ACHN (cell line): ENCODE results near the gene EBF3.

ENCODE experiments used
- DNase-seq: peaks from one replicate; pipeline ENCODE4 v3.0.0-alpha.2; 2015
- in situ Hi-C: cut with HindIII; loops from 2 replicates; pipeline ENCODE4 v1.10.0; 2017; ENCODE audit warnings: low sequenced_read_pairs, low pct_ligation_motif_present, low pct_unique_long_range_greater_than_20kb

Gene EBF3

DNA sequence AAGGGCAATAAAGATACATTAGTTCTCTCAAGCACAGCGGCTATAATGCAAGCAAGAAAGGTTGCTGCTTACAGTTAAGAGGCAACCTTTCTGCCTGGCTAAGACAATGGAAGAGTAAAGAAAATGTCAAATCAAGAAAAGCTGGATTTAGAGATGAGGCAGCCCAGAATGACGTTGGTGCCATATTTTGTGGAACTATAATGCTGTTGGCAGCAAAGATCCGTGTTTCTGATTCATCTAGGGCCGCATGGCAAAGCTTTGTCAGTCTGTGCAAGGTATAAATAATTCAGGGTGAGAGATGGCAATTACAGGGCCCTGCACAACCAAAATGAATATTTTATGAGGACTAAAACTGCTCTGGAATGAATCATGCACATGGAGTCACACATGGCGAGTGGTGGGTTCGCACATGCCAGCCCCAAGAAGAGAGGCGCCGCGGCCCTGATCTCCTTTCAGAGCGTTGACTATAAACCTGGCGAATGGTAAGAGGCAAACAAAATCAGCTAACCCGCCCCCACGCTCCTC, 76.6 kb downstream of the EBF3 start:
- in situ Hi-C loops = no loop called here
- DNase-seq = no peak

DNA sequence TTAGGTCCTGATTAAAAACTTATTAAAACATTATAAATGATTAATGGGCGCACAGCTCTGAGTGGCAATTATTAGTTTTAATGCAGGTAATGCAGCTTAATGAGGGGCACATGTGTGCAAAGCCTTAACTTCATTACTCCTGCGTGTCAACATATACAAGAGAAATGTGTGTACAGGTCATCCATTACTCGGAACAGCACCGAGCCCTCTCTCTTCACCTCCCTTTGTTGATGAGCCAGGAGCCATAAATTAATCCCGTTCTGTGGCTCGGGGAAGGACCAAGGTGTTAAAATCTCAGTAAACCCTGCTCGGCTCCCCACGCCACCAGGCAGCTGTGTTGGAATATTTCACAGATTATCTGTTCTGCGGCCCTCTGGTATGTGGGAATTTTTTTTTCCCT, 77.8 kb downstream of the EBF3 start:
- in situ Hi-C loops = no loop called here

DNA sequence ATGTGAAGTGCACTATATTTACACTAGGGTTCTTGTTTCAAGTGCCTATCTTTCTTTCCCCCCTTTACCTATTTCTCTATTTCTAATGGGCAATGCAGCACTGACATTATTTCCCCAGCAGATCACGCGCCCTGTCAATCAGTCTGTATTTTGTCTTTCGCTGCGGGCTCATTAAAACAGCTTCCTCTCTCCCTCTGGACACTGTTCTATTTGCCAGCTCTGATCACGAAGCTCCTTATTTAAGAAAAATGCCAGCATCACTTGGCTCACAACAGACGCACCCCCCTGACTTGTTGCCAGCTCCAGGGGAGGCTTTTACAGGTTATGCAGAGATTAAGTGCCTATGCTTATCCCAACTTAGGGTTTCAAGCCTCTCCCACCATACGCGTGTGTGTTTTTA, 78.5 kb downstream of the EBF3 start:
- in situ Hi-C loops = no loop called here
- DNase-seq = no peak

More for the DNA sequence above, 77.8 kb downstream of the EBF3 start:
- no peak for DNase-seq

DNA sequence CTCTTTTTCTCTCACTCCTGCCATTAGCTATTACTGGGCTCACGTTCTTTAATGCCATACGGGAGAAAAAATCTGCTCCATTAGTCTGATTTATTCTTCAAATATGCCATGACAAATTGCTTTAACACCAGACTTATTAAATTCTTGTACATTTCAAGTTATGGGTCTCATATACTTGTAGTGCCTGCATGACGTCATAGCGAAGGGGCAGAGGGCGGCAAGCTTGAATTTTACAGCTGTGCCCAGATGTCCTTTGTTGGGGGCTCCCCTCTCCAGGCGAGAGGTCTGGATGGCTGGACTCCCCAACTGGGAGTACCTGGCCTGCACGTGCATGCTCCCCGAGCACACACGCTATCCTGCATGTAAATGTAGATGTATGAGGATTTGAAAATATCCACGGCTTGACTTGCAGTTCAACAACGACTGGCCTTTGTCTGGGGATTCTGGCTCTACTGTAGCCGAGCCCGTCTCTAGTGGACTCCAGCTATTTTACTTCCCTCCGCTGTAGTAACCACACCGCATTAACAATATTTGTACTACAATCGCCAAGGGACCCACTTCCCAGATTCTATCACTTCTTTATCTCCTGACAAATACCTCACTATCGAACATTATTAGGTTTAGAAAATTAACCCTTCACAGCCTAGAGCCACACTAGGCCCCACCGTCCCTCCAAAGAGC, 79.5 kb downstream of the EBF3 start:
- in situ Hi-C loops = no loop called here
- no peak for DNase-seq

DNA sequence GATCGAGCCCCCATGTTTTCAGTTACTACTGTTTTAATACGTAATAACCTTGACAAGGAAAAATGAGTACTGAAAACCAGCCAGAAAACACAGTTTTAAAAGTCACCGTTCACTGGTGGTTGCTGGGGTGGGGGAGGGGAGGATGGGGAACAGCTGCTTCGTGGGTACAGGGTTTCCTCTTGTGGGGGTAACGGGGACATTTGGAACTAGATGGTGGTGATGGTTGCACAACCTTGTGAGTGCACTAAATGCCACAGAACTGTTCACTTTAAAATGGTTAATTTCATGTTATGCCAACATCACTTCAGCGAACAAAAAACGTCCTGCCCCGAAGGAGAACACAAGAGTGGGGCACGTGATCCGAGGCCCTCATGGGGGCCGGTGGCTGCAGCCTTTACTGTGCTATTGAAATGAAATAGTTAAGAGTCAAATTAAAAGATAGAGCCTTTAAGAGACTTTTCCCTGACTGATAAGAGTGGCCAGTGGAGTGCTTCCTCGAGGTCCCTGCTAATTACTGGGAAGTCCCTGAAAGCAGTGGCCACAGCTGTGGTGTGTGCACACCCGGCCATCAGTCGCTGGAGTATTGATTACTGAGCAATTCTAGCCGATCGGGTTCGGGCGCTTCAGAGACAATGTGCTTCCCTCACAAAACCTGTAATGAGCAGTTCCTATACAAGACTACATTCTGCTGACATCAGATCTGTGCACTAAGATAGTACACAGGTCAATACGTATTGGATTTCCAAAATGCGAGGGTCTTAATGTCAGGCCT, 80.3 kb downstream of the EBF3 start:
- DNase-seq = no peak
- in situ Hi-C loops = no loop called here

DNA sequence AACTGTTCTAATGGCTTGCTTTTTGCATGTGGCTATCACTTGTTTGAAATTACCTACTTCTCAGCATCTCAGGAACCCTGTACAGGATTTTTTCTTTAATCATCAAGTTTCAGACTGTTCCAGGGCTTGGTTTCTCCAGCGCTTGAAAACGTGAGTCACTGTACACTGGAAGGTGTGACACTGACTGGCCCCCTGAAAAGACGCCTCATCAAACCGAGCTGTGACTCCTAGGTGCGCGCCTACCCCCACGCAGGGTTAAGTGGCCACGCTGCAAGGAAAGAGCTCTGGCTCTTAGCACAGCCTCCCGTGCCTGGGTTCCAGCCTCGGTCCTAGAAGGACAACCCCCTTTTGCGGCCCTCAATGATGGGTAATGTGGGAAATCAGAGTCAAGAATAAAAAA, 81.0 kb downstream of the EBF3 start:
- in situ Hi-C loops = no loop called here

DNA sequence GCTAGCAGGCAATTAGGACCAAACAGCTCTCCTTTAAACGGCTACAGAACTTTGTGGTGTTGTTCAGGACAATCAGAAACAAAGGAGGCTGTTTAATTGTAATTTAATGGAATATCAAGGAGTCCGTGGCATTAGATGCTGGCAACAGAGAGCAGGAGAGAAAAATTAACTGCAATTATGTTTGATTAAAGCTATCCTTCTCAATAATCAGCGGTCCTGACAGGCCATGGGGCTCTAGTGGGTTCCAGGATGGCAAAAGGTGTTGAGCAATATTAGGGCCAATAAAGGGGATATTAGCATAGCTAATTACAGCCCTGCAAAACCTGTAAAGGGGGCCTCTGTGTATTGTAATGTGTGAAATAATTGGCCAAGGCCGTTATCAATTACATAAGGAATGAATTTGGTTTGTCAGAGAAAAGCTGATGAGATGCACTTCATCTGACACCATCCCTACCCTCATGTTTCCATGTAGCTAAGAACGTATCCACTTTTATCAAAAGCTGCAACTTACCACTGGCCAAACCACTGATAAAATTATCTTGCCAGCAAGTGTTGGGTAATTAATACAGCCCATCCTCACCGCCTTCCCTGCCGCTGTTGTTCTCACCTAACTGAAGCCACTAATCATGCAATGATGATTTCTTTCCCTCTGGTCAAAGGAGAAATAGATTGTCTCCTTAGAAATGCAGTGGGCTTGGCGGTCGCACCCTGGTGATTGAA, 81.6 kb downstream of the EBF3 start:
- in situ Hi-C loops = no loop called here
- DNase-seq = no peak

More for the DNA sequence above, 81.0 kb downstream of the EBF3 start:
- no peak for DNase-seq

DNA sequence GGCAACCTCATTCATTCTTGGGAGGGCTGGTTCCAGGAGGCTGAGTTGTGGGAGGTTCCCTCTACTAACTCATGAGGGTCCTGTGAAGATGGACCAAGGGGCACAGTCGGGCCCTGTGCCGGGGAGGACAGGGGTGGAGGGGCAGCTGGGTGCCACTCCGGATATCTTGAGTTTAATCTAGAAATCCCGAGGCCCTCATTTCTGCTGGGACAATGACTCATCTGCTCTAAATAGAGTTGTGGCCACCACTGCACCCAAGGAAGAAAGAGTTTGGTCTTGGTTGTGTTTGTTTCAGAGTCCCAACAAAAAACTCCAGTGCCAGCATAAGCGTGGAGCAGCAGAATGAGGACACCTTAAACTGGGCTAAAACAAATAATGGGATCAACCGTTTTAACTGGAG, 82.4 kb downstream of the EBF3 start:
- in situ Hi-C loops = no loop called here
- DNase-seq = no peak

DNA sequence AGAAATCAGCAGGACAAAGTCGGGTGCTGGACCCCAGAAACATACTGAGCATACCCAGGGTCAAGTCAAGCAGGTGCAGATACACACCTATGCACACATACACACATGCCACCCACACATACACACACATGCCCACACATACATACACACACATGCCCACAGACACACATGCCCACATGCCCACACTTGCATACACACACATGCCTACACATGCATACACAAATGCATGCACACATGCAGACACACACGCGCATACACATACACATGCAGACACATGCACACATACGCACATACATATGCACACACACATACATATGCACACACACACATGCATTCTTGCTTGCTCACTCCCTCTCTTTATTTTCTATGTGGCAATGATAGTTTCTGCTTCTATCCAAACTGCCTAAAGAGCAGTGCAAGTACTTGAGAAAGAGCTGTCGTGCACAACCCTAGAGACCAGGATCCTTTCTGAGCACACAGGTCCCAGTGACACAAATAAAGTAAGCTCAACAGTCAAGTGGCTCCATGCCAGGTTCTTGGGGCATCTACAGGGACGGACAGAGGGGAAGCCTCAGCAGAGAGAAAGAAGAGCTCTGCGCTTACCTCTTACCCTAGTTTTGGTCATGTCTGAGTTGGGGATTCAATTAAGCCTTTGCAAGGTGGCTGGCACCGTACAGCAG, 83.7 kb downstream of the EBF3 start:
- in situ Hi-C loops = no loop called here
- DNase-seq = no peak

DNA sequence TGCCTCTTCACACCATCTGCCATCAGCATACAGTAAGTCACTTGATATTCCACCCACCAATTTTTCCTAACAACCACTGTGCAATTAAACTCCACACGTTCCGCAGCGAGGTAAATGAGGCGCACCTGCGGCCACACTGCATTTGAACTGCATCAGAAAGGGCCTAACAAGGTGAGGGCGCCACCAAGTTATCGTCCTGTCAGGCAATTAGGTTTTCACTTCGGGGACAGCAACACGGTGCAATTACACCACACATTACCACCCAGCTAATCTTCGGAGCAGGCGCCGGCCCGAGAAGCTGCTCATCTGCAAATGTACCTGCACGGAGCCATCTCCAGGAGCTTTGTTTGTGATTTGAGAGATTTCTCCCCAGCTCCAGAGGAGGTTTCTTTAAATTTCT, 84.4 kb downstream of the EBF3 start:
- DNase-seq = no peak
- in situ Hi-C loops = no loop called here

DNA sequence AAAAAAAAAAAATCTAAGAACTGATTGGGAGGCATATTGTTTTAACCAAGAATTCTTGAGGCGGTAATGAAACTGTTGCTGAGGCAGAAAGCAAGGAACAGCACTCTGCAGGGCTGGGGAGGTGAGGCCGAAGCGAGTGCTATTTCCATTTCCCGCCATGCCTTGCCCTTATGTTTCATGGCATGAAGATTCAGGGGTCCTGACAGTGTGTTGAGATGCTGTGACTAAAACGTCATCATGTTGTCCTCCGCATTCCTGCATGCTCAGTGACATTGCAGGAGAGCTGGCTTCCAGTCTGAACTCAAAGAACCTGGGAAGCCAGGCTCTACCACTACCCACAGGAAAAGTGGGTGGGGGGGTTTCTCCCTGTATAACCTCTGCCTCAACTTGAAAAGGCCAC, 85.2 kb downstream of the EBF3 start:
- in situ Hi-C loops = no loop called here
- no peak for DNase-seq

DNA sequence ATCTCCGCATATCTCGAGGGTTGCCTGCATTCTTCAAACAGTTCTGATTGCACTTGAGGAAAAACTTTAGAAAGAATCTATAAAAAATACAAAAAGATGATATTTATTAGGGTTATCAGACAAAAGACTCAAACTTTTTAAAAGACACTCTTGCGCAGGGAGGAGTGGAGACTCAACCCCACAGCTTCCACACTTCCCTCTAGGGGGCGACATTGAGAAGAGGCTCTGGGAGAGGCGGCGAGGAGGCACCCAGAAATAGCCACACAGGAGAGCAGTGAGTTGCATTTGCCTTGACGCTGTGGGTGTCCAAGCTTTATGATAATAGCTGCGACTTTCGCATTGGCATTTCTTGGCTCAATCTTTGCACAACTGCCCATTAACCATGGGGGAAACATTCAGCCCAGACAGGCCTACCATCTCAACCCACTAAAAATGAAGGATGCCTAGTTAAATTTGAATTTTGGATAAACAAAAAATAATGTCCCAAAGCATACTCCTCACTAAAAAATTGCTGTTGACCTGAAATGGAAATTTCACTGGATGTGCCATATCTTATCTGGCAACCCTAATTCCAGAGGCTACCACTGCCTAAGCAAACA, 86.2 kb downstream of the EBF3 start:
- DNase-seq = peak; percentile 54
- in situ Hi-C loops = no loop called here

DNA sequence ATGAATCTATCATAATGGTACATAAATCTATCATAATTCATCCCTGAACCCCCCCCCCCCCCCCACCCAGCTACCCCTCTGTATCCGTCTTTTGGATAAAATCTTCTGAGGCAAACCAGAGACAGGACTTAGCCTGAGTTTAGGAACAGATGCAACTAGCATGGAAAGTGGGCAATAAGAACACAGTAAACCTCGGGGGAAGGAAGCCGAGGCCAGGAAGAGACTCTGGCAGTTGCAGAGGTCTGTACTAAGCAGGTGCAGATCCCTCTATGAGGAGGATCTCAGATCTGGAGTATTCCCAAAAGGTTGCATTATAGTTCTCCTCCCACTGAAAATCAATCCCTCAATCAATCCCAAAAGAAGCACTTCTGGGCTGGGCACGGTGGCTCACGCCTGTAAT, 87.2 kb downstream of the EBF3 start:
- no peak for DNase-seq
- in situ Hi-C loops = no loop called here

DNA sequence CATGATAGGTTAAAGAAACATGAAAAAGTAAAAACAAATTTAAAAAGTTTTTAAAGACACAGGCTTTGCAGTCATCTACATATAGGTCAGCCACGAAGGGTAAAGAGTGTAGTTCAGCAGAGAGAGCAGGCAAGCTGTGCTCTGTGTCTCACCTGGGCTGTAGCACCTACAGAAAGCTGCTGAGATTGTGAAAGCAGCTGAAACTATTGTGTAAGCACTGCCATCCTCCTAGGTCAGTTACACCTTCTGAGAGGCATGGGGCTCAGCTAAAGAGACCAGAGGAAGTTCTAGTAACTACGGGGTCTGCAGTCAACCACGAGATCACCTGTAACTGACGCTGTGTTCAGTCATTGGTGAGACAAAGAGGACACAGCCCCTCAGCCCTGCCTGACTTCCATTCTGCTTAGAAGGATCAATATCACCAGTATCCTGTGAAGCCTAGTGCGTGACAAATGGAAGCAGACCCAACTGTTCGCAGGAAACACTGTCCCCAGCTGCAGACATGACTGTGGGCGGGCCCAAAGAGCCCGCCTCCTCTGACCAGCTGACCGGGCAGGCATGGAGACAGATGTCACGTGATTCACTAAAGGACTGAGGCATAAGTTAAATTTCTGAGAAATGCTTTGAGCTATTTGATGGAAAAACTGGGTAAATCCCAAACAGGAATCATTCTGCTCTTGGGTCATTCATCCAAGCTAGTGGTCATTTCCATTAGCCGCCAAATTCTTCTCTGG, 87.9 kb downstream of the EBF3 start:
- in situ Hi-C loops = no loop called here
- no peak for DNase-seq

DNA sequence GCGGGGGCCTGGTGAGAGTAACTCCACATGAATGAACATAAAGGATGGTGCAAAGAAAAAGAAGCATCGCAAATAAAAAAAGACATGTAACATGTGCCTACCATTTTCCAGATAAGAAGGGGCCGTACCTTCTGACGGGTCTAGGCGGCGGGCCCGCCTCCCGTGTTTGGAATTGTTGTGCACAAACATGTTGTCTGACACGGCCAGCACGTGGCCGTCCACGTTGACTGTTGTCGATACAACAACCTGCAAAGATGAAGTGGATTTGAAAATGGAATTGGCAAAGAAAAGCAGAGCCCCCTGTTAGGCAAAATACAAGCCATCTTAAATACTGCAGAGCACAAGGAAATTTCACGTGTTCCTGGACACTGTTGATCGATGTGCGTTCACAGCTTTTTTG, 90.7 kb downstream of the EBF3 start:
- in situ Hi-C loops = no loop called here
- DNase-seq = no peak

DNA sequence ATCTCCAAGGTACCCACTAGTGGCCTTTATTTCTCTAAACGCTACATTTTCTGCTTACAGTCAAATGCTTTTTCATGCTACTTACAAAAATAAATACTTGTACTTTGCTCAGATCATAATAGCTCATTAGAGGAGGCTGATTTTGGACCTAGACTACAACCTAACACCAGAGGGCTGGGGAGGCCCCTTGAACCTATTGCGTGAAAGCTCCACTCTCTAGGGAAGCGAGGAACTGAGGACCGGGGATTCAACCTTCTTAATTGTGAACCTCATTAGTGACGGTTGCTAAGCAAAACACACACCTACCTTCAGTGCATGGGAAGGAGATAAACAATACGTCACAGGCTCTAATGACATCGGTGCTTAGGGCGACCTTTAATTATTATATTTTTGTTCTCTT, 92.1 kb downstream of the EBF3 start:
- in situ Hi-C loops = no loop called here
- DNase-seq = no peak

DNA sequence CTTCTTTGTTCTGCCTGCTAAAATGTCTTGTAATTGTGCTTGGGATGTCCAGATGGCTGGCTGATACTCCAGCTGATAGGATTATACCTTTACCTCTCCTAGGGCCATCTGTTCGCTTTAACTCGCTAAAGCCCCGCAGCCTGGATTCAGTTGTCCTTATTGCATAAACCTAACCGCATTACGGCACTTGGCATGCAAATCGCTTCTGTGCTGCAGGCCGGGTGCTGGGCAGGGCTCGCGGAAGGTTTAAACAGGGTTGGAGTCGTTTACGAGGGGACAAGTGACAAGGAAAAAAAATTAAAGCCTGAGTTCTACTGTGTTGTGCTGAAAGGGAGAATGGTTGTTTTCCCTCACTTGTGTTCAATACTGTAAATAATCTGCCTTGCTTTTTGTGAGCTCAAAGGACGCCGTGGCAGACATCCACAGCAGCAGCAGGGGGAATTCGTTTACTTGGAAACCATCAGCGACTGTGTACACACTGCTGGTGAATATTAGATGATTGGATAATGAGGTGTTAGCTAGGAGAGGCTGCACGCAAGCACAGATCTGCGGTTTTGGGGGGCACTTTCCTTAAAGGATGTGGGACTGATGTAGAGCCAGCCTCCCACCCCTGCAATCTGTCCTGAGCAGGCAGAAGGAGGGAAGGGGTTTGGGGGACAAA, 93.0 kb downstream of the EBF3 start:
- in situ Hi-C loops = no loop called here
- no peak for DNase-seq

DNA sequence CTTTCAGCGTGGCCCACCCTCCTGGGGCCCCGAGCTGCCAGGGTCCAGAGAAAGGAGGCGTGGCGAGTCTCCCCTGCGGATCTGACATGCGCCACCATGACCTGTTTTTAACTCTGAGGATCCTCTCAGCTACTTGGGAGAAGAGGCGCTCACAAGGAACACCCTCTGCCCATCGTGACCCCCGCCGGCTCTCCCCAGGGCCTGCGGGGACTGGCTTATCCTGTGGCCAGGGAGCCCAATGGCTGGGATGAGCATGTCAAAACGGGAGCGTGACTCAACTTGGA, 93.7 kb downstream of the EBF3 start:
- DNase-seq = no peak
- in situ Hi-C loops = no loop called here
